Measurements from ENCODE around the gene HSD17B1. TPM values are rescaled to one million over a fixed set of nuclear protein-coding genes. Genes with fewer than 3 reads are reported as not detected.
A peak's percentile ranks its signal among the peaks of the same experiment; 100 is the strongest.

Gene HSD17B1
- total and polyA plus RNA-seq, 7 donors: 0.16 to 5.3 (median 1.4) TPM

DNA sequence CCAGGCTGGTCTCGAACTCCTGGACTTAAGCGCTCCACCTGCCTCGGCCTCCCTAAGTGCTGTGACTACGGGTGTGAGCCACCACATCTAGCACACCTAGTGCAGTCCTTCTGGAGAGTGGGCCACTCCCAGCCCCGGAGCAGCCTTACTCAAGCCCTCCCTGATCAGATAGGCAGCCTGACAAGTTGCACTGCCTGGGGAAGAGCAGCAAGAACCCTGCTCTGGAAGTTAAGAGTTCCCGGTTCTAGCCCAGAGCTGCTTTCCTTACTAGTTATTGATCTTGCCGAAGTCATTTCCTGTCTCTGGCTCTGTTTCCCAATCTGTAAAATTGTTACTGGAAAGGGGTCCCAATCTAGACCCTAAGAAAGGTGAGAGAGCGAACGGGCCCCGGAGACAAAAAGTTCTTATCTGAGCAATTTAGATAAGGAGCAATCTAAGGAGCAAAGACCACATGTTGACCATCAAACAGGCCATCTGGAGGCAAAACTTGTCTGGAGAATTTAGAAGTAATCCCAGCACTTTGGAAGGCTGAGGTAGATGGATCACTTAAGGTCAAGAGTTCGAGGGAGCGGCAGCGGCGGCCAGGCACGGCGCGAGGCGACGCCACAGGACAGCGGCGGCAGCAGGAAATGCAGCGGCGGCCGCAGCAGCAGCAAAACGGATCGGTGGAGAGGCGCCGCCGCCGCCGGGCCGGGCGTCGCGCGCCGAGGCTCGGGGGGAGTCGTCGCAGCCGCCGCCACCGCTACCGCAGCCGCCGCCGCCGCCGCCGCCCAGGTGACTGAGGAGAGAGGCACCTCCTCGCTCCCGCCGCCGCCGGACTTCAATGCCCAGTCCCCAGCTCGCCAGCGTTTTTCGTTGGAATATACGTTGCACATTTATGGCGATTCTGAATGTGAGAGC is 21.0 kb upstream of the HSD17B1 start:
- Histone ChIP-seq H3K27ac (peak overlapping the region; percentile 81 to 87 (median 84)), H3K4me3 (peak overlapping the region; percentile 37 to 61 (median 52)), H3K4me1 (peaks cover 0 to 36% (median 26%) of the 10 kb centered on the region in 4 donors), H3K36me3 (no peaks in the 10 kb centered on the region), H3K27me3 (no peaks in the 10 kb centered on the region), H3K9me3 (no peaks in the 10 kb centered on the region)
- intact Hi-C loops (cut with DNase I): no loop called here
- DNase-seq: peak; percentile 83
- 6 to 11% methylated on average over 60 of the region's 60 CpGs for WGBS, 2 donors
- TF ChIP-seq POLR2AphosphoS5 (IDR thresholded peaks at IDR 0.05) (peak in 1 of 4 donors; percentile 56), EP300 (IDR thresholded peaks at IDR 0.05) (no peak), CTCF (IDR thresholded peaks at IDR 0.05) (peak; percentile 26 to 45 (median 38)), POLR2A (IDR thresholded peaks at IDR 0.05) (no peak)

DNA sequence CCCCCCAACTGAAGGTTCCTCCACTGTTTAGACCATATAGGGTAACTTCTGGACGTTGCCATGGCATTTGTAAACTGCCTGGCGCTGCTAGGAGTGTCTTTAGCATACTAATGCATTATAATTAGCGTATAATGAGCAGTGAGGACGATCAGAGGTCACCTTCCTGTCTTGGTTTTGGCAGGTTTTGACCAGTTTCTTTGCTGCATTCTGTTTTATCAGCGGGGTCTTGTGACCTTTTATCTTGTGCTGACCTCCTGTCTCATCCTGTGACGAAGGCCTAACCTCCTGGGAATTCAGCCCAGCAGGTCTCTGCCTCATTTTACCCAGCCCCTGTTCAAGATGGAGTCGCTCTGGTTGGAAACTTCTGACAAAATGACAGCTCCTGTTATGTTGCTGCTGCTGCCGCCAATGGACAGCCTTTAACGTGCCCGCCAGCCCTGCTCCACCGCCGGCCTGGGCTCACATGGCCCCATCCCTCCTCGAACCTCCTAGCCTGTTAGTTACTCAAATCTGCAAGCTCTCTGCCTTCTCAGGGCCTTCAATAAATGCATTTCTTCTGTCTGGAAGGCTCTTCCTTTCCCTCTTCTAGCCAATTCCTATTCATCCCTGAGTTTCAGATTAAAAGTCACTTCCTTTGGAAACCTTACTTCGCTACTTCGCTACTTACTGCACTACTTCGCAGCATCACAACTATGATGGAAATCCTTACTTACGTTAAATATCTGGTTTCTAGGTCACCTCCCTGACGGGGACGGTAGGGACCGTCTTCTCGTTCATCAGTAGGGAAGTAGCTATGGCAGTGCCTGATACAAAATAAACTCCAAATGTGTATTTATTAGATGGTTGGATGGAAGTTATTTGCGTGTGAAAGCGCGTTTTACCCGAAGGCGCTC is 17.3 kb upstream of the HSD17B1 start:
- H3K9me3 ChIP-seq: no peaks in the 10 kb centered on the region
- peaks cover 0 to 34% (median 27%) of the 10 kb centered on the region in 4 donors for H3K4me1 ChIP-seq
- H3K27me3 ChIP-seq: no peaks in the 10 kb centered on the region
- peaks cover 0 to 24% (median 12%) of the 10 kb centered on the region in 4 donors for H3K36me3 ChIP-seq
- peak overlapping the region; percentile 90 to 96 (median 94) for H3K27ac ChIP-seq
- WGBS, 2 donors: 49 to 50% methylated on average over 26 of the region's 26 CpGs
- peak overlapping the region; percentile 43 to 76 (median 60) for H3K4me3 ChIP-seq
- DNase-seq: no peak
- intact Hi-C loops (cut with DNase I): no loop called here
- no peak for TF ChIP-seq POLR2A (IDR thresholded peaks at IDR 0.05)
- no peak for TF ChIP-seq EP300 (IDR thresholded peaks at IDR 0.05)
- no peak for TF ChIP-seq CTCF (IDR thresholded peaks at IDR 0.05)
- no peak for TF ChIP-seq POLR2AphosphoS5 (IDR thresholded peaks at IDR 0.05)

DNA sequence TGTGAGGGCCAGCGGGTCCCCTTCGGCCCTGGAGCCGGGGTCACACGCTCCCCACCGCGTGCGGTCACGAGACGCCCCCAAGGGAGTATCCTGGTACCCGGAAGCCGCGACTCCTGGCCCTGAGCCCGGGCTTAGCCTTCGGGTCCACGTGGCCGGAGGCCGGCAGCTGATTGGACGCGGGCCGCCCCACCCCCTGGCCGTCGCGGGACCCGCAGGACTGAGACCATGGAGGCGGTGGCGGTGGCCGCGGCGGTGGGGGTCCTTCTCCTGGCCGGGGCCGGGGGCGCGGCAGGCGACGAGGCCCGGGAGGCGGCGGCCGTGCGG is 16.7 kb upstream of the HSD17B1 start, which contains the start of gene NAGLU:
TSS of gene NAGLU (plus strand) at position 194 of the 324 bp plus-strand sequence. CDS start at position 226, 32 bp downstream.
- H3K36me3 ChIP-seq: peaks cover 0 to 28% (median 12%) of the 10 kb centered on the region in 4 donors
- peak; percentile 99 for DNase-seq
- intact Hi-C loops (cut with DNase I): no loop called here
- H3K9me3 ChIP-seq: no peaks in the 10 kb centered on the region
- TF ChIP-seq EP300 (IDR thresholded peaks at IDR 0.05): peak in 3 of 4 donors; percentile 45 to 96 (median 75)
- TF ChIP-seq POLR2A (IDR thresholded peaks at IDR 0.05): peak; percentile 58 to 66
- no peak for TF ChIP-seq CTCF (IDR thresholded peaks at IDR 0.05)
- TF ChIP-seq POLR2AphosphoS5 (IDR thresholded peaks at IDR 0.05): peak; percentile 82 to 96 (median 92)
- H3K27ac ChIP-seq: peak within 1 kb of the TSS; percentile 90 to 96 (median 94)
- H3K27me3 ChIP-seq: no peaks in the 10 kb centered on the region
- peaks cover 0 to 32% (median 27%) of the 10 kb centered on the region in 4 donors for H3K4me1 ChIP-seq
- WGBS, 2 donors: 1% methylated on average over 40 of the region's 40 CpGs
- H3K4me3 ChIP-seq: peak within 1 kb of the TSS; percentile 43 to 76 (median 60)

DNA sequence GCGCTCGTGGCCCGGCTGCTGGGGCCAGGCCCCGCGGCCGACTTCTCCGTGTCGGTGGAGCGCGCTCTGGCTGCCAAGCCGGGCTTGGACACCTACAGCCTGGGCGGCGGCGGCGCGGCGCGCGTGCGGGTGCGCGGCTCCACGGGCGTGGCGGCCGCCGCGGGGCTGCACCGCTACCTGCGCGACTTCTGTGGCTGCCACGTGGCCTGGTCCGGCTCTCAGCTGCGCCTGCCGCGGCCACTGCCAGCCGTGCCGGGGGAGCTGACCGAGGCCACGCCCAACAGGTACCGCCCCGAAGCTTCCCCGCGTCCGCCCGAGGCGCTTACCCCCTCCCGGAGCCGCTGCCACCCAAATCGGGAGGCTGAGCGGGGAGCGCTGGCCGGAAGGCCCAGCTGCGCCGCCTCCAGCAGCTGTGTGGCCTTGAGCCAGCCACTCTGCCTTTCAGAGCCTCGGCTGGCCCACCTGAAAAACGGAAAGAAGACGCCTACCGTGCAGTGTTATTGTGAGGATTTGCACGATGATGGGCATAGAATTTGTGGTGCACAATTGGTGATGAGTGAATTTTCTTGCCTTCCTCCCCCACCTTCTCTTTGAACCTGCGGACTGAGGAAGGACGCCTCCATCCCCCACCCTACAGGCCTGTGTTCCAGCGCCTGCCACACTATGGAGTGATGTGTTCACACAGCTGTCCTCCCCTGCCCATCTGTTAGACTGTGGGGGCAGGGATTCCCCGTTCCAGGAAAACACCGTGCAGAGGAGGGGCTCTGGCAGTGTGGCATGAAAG is 16.2 kb upstream of the HSD17B1 start:
- peak; percentile 96 for DNase-seq
- intact Hi-C loops (cut with DNase I): no loop called here
- no peaks in the 10 kb centered on the region for H3K27me3 ChIP-seq
- H3K4me3 ChIP-seq: peak overlapping the region; percentile 43 to 76 (median 60)
- WGBS, 2 donors: 1% methylated on average over 65 of the region's 65 CpGs
- no peaks in the 10 kb centered on the region for H3K9me3 ChIP-seq
- H3K27ac ChIP-seq: peak overlapping the region; percentile 90 to 96 (median 94)
- peaks cover 0 to 29% (median 23%) of the 10 kb centered on the region in 4 donors for H3K4me1 ChIP-seq
- H3K36me3 ChIP-seq: peaks cover 0 to 33% (median 12%) of the 10 kb centered on the region in 4 donors
- TF ChIP-seq EP300 (IDR thresholded peaks at IDR 0.05): no peak
- peak in 3 of 4 donors; percentile 40 to 47 (median 46) for TF ChIP-seq POLR2AphosphoS5 (IDR thresholded peaks at IDR 0.05)

Data from sigmoid colon (tissue), 7 donors.